Measurements from ENCODE around the gene CDKAL1.

Gene CDKAL1

GRCh38 chr6:20879526-20879925, 345.3 kb downstream of the CDKAL1 start:
- Histone ChIP-seq H4K20me1 (ENCODE audit: insufficient read depth, low read length, poor library complexity, severe bottlenecking) (no peaks in the 10 kb centered on the region), H3F3A (ENCODE audit: low read depth) (no peaks in the 10 kb centered on the region), H3K27me3 (ENCODE audit: insufficient read depth, low read length, poor library complexity, severe bottlenecking) (no peaks in the 10 kb centered on the region), H3K9me3 (ENCODE audit: insufficient read depth, low read depth, low read length) (no peaks in the 10 kb centered on the region), H3K4me2 (ENCODE audit: low read depth, low read length, poor library complexity, severe bottlenecking) (no peak overlapping the region), H3K79me2 (ENCODE audit: insufficient read depth, low read length) (0 out of 2 replicates have a peak, but pooled peaks cover 3% of the 10 kb centered on the region), H2AFZ (ENCODE audit: low read length) (no peak overlapping the region), H3K9ac (ENCODE audit: low read depth, low read length, poor library complexity, severe bottlenecking) (no peak overlapping the region), H3K9me2 (replicated peaks; ENCODE audit: low read depth, low read length) (no peaks in the 10 kb centered on the region), H3K36me3 (ENCODE audit: insufficient read depth, low read length) (peaks cover 18% of the 10 kb centered on the region; the same call in 1 of the 2 replicates), H3K4me1 (ENCODE audit: insufficient read depth, low read length, poor library complexity, severe bottlenecking) (peaks cover 19% of the 10 kb centered on the region), H3K4me3 (ENCODE audit: low read length, poor library complexity, severe bottlenecking) (no peak overlapping the region)
- no peak for TF ChIP-seq EZH2phosphoT487 (IDR thresholded peaks at IDR 0.05; ENCODE audit: borderline replicate concordance)
- TF ChIP-seq, protein P1, sequence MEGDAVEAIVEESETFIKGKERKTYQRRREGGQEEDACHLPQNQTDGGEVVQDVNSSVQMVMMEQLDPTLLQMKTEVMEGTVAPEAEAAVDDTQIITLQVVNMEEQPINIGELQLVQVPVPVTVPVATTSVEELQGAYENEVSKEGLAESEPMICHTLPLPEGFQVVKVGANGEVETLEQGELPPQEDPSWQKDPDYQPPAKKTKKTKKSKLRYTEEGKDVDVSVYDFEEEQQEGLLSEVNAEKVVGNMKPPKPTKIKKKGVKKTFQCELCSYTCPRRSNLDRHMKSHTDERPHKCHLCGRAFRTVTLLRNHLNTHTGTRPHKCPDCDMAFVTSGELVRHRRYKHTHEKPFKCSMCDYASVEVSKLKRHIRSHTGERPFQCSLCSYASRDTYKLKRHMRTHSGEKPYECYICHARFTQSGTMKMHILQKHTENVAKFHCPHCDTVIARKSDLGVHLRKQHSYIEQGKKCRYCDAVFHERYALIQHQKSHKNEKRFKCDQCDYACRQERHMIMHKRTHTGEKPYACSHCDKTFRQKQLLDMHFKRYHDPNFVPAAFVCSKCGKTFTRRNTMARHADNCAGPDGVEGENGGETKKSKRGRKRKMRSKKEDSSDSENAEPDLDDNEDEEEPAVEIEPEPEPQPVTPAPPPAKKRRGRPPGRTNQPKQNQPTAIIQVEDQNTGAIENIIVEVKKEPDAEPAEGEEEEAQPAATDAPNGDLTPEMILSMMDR (conservative IDR thresholded peaks at IDR 0.05; ENCODE audit: low read length): no peak

- TF ChIP-seq EZH2phosphoT487 (IDR thresholded peaks at IDR 0.05; ENCODE audit: borderline replicate concordance): no peak
- TF ChIP-seq, protein P1 (conservative IDR thresholded peaks at IDR 0.05; ENCODE audit: low read length): no peak
- Histone ChIP-seq H2AFZ (ENCODE audit: low read length) (no peak overlapping the region), H3K4me2 (ENCODE audit: low read depth, low read length, poor library complexity, severe bottlenecking) (no peak overlapping the region), H3K4me1 (ENCODE audit: insufficient read depth, low read length, poor library complexity, severe bottlenecking) (peaks cover 10% of the 10 kb centered on the region), H3K9me3 (ENCODE audit: insufficient read depth, low read depth, low read length) (peaks cover 7% of the 10 kb centered on the region; the same call in 1 of the 2 replicates), H3K9me2 (replicated peaks; ENCODE audit: low read depth, low read length) (no peaks in the 10 kb centered on the region), H3K9ac (ENCODE audit: low read depth, low read length, poor library complexity, severe bottlenecking) (no peak overlapping the region), H3K79me2 (ENCODE audit: insufficient read depth, low read length) (0 out of 2 replicates have a peak, but pooled peaks cover 3% of the 10 kb centered on the region), H4K20me1 (ENCODE audit: insufficient read depth, low read length, poor library complexity, severe bottlenecking) (no peaks in the 10 kb centered on the region), H3K27me3 (ENCODE audit: insufficient read depth, low read length, poor library complexity, severe bottlenecking) (no peaks in the 10 kb centered on the region), H3F3A (ENCODE audit: low read depth) (no peaks in the 10 kb centered on the region), H3K4me3 (ENCODE audit: low read length, poor library complexity, severe bottlenecking) (no peak overlapping the region), H3K36me3 (ENCODE audit: insufficient read depth, low read length) (peaks cover 26% of the 10 kb centered on the region; the same call in 1 of the 2 replicates)
Measured at GRCh38 chr6:20881365-20881764, 347.1 kb downstream of the CDKAL1 start.

- no peaks in the 10 kb centered on the region for H3K27me3 ChIP-seq (ENCODE audit: insufficient read depth, low read length, poor library complexity, severe bottlenecking)
- peaks cover 7% of the 10 kb centered on the region; the same call in 1 of the 2 replicates for H3K9me3 ChIP-seq (ENCODE audit: insufficient read depth, low read depth, low read length)
- TF ChIP-seq, protein P1 (conservative IDR thresholded peaks at IDR 0.05; ENCODE audit: low read length): no peak
- TF ChIP-seq EZH2phosphoT487 (IDR thresholded peaks at IDR 0.05; ENCODE audit: borderline replicate concordance): no peak
- 0 out of 2 replicates have a peak, but pooled peaks cover 2% of the 10 kb centered on the region for H3K79me2 ChIP-seq (ENCODE audit: insufficient read depth, low read length)
- no peak overlapping the region for H3K4me2 ChIP-seq (ENCODE audit: low read depth, low read length, poor library complexity, severe bottlenecking)
- H3K9ac ChIP-seq (ENCODE audit: low read depth, low read length, poor library complexity, severe bottlenecking): no peak overlapping the region
- no peaks in the 10 kb centered on the region for H3K9me2 ChIP-seq (replicated peaks; ENCODE audit: low read depth, low read length)
- H3K4me3 ChIP-seq (ENCODE audit: low read length, poor library complexity, severe bottlenecking): no peak overlapping the region
- no peaks in the 10 kb centered on the region for H4K20me1 ChIP-seq (ENCODE audit: insufficient read depth, low read length, poor library complexity, severe bottlenecking)
- no peak overlapping the region for H2AFZ ChIP-seq (ENCODE audit: low read length)
- H3F3A ChIP-seq (ENCODE audit: low read depth): no peaks in the 10 kb centered on the region
- H3K4me1 ChIP-seq (ENCODE audit: insufficient read depth, low read length, poor library complexity, severe bottlenecking): peaks cover 10% of the 10 kb centered on the region
- peaks cover 26% of the 10 kb centered on the region; the same call in 1 of the 2 replicates for H3K36me3 ChIP-seq (ENCODE audit: insufficient read depth, low read length)
Measured at GRCh38 chr6:20882014-20882413, 347.8 kb downstream of the CDKAL1 start.
